KMS-11 (cell line): ENCODE data around the gene KLHL26.

Experiments used
- H2AFZ ChIP-seq: fragments of 200-600 bp; sonication (generic); 2 replicates; pipeline ENCODE4 v1.6.1; 2016; ENCODE audit warnings: antibody characterized with exemption, mixed run types, low read depth
- H3K27ac ChIP-seq: fragments of 200-600 bp; sonication (generic); 2 replicates; pipeline ENCODE4 v1.6.1; 2016; ENCODE audit warnings: mild to moderate bottlenecking, mixed run types
- H3K27me3 ChIP-seq: fragments of 200-600 bp; sonication (generic); 2 replicates; pipeline ENCODE4 v1.6.1; 2017; ENCODE audit warnings: mild to moderate bottlenecking, low read depth, mixed run types, moderate library complexity; ENCODE audit not compliant: insufficient read depth
- H3K36me3 ChIP-seq: fragments of 200-600 bp; sonication (generic); 2 replicates; pipeline ENCODE4 v1.6.1; 2017; ENCODE audit warnings: mild to moderate bottlenecking, mixed run types; ENCODE audit not compliant: insufficient read depth
- H3K4me1 ChIP-seq: fragments of 200-600 bp; sonication (generic); 2 replicates; pipeline ENCODE4 v1.6.1; 2016; ENCODE audit warnings: mild to moderate bottlenecking, low read depth, mixed run types; ENCODE audit not compliant: poor library complexity, severe bottlenecking
- H3K4me2 ChIP-seq: fragments of 200-600 bp; sonication (generic); 2 replicates; pipeline ENCODE4 v1.7.0; 2016; ENCODE audit warnings: mild to moderate bottlenecking, mixed run types
- H3K4me3 ChIP-seq: fragments of 200-600 bp; sonication (generic); IDR thresholded peaks from 2 replicates; pipeline ENCODE4 v1.6.1; 2017; ENCODE audit warnings: low read depth, low read length, mixed read lengths; ENCODE audit not compliant: insufficient read depth
- H3K79me2 ChIP-seq: fragments of 200-600 bp; sonication (generic); 2 replicates; pipeline ENCODE4 v1.6.1; 2016; ENCODE audit warnings: low read depth, mixed run types; ENCODE audit not compliant: insufficient read depth
- H3K9ac ChIP-seq: fragments of 200-600 bp; sonication (generic); 2 replicates; pipeline ENCODE4 v1.6.1; 2016; ENCODE audit warnings: mild to moderate bottlenecking, mixed run types
- H4K20me1 ChIP-seq: fragments of 200-600 bp; sonication (generic); 2 replicates; pipeline ENCODE4 v1.6.1; 2016; ENCODE audit warnings: mild to moderate bottlenecking, mixed run types; ENCODE audit not compliant: insufficient read depth
- TF ChIP-seq, protein P1 (sequence below): fragments of 200-600 bp; sonication (generic); conservative IDR thresholded peaks from 2 replicates; pipeline ENCODE4 v1.6.1; 2017; ENCODE audit warnings: low read depth, mild to moderate bottlenecking, antibody characterized with exemption, low read length, moderate library complexity, mixed read lengths

The KLHL26 gene

DNA sequence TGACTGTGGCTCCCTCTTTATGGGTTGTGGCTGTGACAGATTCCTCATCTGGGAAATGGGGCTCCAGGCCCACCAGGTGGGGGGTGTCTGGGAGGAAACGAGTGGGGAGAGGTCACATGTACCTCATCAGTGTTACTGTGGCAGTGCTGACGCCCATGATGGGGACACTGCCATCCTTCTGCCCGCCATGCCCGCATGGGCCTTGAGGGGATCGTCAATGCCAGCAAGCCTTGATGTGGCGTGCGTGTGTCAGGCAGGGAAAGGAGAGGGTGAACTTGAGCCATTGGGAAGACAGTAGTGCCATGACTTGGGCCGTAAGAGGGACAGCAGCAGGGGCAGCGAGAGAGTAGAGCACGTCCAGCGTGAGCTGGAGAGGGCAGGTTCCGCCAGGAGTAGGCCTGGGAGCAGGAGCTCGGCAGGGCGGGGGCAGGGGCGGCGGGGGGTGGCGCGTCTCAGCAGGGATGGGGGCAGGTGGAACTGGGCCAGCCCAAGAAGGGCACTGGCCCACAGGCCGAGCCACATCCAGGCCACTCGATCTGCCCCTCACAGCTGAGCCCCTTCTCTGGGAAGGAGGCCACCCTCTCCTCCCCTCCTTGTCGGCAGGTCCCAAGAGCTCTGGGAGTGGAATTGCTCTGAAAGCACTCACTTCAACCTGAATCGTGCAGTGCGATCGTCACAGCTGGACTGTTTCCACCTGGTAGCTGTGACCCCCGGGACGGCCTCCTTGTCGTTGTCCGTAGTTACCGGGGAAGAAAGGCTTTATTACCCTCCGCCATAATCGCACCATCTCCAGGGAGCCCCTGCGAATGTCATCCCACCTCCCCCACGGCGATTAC is 9.9 kb downstream of the KLHL26 start:
- TF ChIP-seq, protein P1, sequence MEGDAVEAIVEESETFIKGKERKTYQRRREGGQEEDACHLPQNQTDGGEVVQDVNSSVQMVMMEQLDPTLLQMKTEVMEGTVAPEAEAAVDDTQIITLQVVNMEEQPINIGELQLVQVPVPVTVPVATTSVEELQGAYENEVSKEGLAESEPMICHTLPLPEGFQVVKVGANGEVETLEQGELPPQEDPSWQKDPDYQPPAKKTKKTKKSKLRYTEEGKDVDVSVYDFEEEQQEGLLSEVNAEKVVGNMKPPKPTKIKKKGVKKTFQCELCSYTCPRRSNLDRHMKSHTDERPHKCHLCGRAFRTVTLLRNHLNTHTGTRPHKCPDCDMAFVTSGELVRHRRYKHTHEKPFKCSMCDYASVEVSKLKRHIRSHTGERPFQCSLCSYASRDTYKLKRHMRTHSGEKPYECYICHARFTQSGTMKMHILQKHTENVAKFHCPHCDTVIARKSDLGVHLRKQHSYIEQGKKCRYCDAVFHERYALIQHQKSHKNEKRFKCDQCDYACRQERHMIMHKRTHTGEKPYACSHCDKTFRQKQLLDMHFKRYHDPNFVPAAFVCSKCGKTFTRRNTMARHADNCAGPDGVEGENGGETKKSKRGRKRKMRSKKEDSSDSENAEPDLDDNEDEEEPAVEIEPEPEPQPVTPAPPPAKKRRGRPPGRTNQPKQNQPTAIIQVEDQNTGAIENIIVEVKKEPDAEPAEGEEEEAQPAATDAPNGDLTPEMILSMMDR, result no peak
- Histone ChIP-seq H3K9ac (no peak overlapping the region), H3K4me2 (no peak overlapping the region)

DNA sequence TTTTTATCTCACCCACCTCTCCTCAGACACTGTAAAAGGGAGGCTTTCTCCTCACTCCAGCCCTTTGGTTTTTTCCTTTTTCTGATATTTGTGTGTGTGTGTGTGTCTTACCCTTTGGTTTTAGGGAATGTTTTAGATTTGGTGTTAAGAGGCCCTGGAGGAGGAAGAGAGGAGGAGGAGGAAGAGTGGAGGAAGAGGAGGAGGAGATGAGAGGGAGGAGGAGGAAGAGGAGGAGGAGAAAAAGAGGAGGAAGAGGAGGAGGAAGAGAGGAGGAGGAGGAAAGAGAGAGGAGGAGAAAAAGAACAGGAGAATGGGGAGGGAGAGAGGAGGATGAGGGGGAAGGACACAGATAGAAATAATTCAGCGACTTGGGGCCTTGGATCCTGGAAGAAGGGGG is 10.5 kb downstream of the KLHL26 start:
- Histone ChIP-seq H3K27ac (no peak overlapping the region), H3K27me3 (no peaks in the 10 kb centered on the region), H3K36me3 (no peaks in the 10 kb centered on the region), H3K4me2 (no peak overlapping the region), H4K20me1 (no peaks in the 10 kb centered on the region), H3K79me2 (no peaks in the 10 kb centered on the region; the same call in 1 of the 2 replicates), H2AFZ (no peak overlapping the region), H3K4me3 (no peak overlapping the region), H3K9ac (no peak overlapping the region), H3K4me1 (no peaks in the 10 kb centered on the region)
- TF ChIP-seq, protein P1, result no peak

More for the DNA sequence above, 9.9 kb downstream of the KLHL26 start:
- H3K27me3 ChIP-seq, result no peaks in the 10 kb centered on the region
- H3K27ac ChIP-seq, result no peak overlapping the region
- no peaks in the 10 kb centered on the region for H4K20me1 ChIP-seq
- H3K36me3 ChIP-seq, result no peaks in the 10 kb centered on the region
- H3K4me3 ChIP-seq, result no peak overlapping the region
- H2AFZ ChIP-seq, result no peak overlapping the region
- H3K79me2 ChIP-seq, result no peaks in the 10 kb centered on the region; the same call in 1 of the 2 replicates
- no peaks in the 10 kb centered on the region for H3K4me1 ChIP-seq

DNA sequence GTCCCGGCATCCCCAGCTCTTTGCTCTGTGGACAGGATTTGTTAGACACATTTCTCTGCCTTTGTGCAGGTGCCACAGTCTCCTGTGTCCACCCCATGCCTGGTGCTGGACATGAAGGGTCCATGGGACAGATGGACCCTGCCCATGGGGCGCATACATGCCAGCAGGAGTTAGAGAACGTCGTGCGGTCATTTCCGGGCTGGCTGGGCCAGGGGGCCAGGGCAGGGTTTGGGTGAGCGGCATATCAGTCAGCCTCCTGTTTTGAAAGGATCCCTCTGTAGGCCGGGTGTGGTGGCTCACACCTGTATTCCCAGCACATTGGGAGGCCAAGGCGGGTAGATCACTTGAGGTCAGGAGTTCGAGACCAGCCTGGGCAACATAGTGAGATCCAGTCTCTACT is 11.0 kb downstream of the KLHL26 start:
- Histone ChIP-seq H3K9ac (no peak overlapping the region), H4K20me1 (no peaks in the 10 kb centered on the region), H3K4me2 (no peak overlapping the region)

DNA sequence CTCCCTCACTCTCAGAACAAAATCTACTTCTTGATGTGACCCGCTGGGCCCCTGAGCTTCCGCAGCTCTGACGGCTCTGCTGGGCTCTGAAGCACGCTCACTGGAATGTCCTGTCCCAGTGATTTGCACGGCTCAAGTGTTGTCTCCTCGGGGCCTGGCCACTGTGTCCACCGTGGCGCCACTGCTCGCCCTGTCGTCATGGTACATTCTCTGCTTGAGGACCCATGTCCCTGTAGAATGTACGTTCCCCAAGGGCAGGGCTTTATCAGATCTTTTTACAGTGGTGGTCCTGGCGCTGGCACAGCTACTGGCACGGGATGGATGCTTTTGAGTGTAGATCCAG is 12.1 kb downstream of the KLHL26 start:
- Histone ChIP-seq H3K79me2 (no peaks in the 10 kb centered on the region; the same call in 1 of the 2 replicates), H3K4me2 (no peak overlapping the region), H3K27me3 (no peaks in the 10 kb centered on the region), H4K20me1 (no peaks in the 10 kb centered on the region), H3K9ac (no peak overlapping the region), H3K27ac (no peak overlapping the region), H3K4me1 (no peaks in the 10 kb centered on the region), H3K4me3 (no peak overlapping the region), H3K36me3 (no peaks in the 10 kb centered on the region), H2AFZ (no peak overlapping the region)
- TF ChIP-seq, protein P1, result no peak

More for the DNA sequence above, 11.0 kb downstream of the KLHL26 start:
- H3K4me3 ChIP-seq, result no peak overlapping the region
- H3K36me3 ChIP-seq, result no peaks in the 10 kb centered on the region
- H3K4me1 ChIP-seq, result no peaks in the 10 kb centered on the region
- H3K27ac ChIP-seq, result no peak overlapping the region
- TF ChIP-seq, protein P1, result no peak
- no peak overlapping the region for H2AFZ ChIP-seq
- H3K27me3 ChIP-seq, result no peaks in the 10 kb centered on the region
- no peaks in the 10 kb centered on the region; the same call in 1 of the 2 replicates for H3K79me2 ChIP-seq
